GM19193 (cell line): ENCODE results near the gene UNG.

Experiments
- POLR2A ChIP-seq: IDR thresholded peaks from 4 replicates; pipeline ENCODE4 v1.6.1; 2011; ENCODE audit not compliant: insufficient read depth, insufficient read length; ENCODE audit errors: extremely low read depth

UNG gene

GRCh38 chr12:109157986-109158385 lies 60.6 kb downstream of the UNG start:
- TF ChIP-seq POLR2A: no peak

DNA sequence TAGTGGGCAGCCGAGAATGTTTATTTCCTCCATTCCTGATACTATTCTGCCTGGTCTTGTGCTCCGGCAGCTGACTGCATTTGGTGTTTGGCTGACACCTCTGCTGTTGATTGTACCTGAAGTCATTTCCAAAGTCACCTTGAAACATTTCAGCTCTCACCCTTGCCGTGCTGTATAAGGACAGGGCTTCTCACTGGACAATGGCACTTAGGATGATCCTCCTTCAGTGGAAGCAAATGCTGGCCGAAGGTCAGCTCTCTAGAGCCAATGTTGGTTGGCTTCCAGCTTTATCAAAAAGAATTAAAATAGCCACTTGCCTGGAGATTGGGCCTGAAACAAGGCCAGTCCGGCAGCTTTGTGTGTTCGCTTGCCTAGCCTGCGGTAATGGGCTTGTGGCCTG lies 63.0 kb downstream of the UNG start:
- TF ChIP-seq POLR2A: no peak
